Measurements from ENCODE around the gene SPTLC1. TPM values are rescaled to one million over a fixed set of nuclear protein-coding genes. Genes with fewer than 3 reads are reported as not detected.

SPTLC1 gene
- total RNA-seq, 4 donors from 2014 or later: 50.0 to 57.8 (median 52.5) TPM

GRCh38 chr9:92001244-92001643, 114.0 kb downstream of the SPTLC1 start:
- intact Hi-C loops (cut with DNase I): no loop called here
- WGBS: 56% methylated on average over 5 of the region's 6 CpGs
- no peak overlapping the region for H3K4me3 ChIP-seq

GRCh38 chr9:91995000-91995655, 120.1 kb downstream of the SPTLC1 start:
- H3K4me1 ChIP-seq: no peaks in the 10 kb centered on the region
- H3K36me3 ChIP-seq: no peaks in the 10 kb centered on the region
- no peak for DNase-seq (ENCODE audit: extremely low spot score)
- intact Hi-C loops (cut with DNase I): no loop called here
- WGBS: 36% methylated on average over 8 of the region's 8 CpGs
- TF ChIP-seq EP300 (IDR thresholded peaks at IDR 0.05): no peak
- TF ChIP-seq POLR2A (IDR thresholded peaks at IDR 0.05; ENCODE audit: low read depth): no peak
- TF ChIP-seq, protein P1, sequence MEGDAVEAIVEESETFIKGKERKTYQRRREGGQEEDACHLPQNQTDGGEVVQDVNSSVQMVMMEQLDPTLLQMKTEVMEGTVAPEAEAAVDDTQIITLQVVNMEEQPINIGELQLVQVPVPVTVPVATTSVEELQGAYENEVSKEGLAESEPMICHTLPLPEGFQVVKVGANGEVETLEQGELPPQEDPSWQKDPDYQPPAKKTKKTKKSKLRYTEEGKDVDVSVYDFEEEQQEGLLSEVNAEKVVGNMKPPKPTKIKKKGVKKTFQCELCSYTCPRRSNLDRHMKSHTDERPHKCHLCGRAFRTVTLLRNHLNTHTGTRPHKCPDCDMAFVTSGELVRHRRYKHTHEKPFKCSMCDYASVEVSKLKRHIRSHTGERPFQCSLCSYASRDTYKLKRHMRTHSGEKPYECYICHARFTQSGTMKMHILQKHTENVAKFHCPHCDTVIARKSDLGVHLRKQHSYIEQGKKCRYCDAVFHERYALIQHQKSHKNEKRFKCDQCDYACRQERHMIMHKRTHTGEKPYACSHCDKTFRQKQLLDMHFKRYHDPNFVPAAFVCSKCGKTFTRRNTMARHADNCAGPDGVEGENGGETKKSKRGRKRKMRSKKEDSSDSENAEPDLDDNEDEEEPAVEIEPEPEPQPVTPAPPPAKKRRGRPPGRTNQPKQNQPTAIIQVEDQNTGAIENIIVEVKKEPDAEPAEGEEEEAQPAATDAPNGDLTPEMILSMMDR (IDR thresholded peaks at IDR 0.05): no peak
- no peak for TF ChIP-seq POLR2AphosphoS5 (IDR thresholded peaks at IDR 0.05)
- no peak overlapping the region for H3K27ac ChIP-seq (replicated peaks in 1 of 4)
- H3K4me3 ChIP-seq: no peak overlapping the region
- H3K27me3 ChIP-seq: peaks cover 0 to 20% (median 0%) of the 10 kb centered on the region in 4 donors
- no peaks in the 10 kb centered on the region for H3K9me3 ChIP-seq

More at GRCh38 chr9:92001244-92001643, 114.0 kb downstream of the SPTLC1 start:
- H3K27me3 ChIP-seq: no peaks in the 10 kb centered on the region
- H3K27ac ChIP-seq (replicated peaks in 1 of 4): no peak overlapping the region
- no peaks in the 10 kb centered on the region for H3K9me3 ChIP-seq
- TF ChIP-seq, protein P1 (IDR thresholded peaks at IDR 0.05): no peak
- TF ChIP-seq EP300 (IDR thresholded peaks at IDR 0.05) (no peak), POLR2AphosphoS5 (IDR thresholded peaks at IDR 0.05) (no peak), POLR2A (IDR thresholded peaks at IDR 0.05; ENCODE audit: low read depth) (no peak)
- H3K36me3 ChIP-seq: no peaks in the 10 kb centered on the region
- peak; percentile 70 for DNase-seq (ENCODE audit: extremely low spot score)
- no peaks in the 10 kb centered on the region for H3K4me1 ChIP-seq

DNA sequence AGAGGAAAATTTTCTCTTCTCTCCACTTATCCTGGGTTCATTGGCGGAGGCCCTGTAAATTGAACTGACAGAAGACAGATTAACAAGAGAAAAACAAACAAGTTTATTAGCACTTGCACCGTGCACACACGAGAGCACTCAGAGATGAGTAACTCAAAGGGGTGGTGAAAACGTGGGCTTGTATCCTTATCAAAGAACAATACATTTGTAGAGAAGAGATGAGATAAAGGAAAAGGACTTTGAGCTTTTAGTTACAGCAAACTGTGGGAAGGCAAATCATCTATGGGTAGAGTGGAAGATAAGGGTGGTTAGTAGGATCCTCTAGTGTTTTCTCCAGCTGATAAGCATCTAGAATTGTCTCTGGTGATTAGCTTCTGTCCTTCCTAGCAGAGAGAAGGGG, 120.8 kb downstream of the SPTLC1 start:
- WGBS: 43% methylated on average over 4 of the region's 4 CpGs
- Histone ChIP-seq H3K27me3 (peaks cover 0 to 20% (median 0%) of the 10 kb centered on the region in 4 donors), H3K4me3 (no peak overlapping the region), H3K27ac (replicated peaks in 1 of 4) (no peak overlapping the region), H3K9me3 (no peaks in the 10 kb centered on the region), H3K4me1 (no peaks in the 10 kb centered on the region), H3K36me3 (no peaks in the 10 kb centered on the region)
- TF ChIP-seq, protein P1 (IDR thresholded peaks at IDR 0.05): no peak
- TF ChIP-seq POLR2AphosphoS5 (IDR thresholded peaks at IDR 0.05) (no peak), EP300 (IDR thresholded peaks at IDR 0.05) (no peak), POLR2A (IDR thresholded peaks at IDR 0.05; ENCODE audit: low read depth) (no peak)
- intact Hi-C loops (cut with DNase I): no loop called here
- no peak for DNase-seq (ENCODE audit: extremely low spot score)

DNA sequence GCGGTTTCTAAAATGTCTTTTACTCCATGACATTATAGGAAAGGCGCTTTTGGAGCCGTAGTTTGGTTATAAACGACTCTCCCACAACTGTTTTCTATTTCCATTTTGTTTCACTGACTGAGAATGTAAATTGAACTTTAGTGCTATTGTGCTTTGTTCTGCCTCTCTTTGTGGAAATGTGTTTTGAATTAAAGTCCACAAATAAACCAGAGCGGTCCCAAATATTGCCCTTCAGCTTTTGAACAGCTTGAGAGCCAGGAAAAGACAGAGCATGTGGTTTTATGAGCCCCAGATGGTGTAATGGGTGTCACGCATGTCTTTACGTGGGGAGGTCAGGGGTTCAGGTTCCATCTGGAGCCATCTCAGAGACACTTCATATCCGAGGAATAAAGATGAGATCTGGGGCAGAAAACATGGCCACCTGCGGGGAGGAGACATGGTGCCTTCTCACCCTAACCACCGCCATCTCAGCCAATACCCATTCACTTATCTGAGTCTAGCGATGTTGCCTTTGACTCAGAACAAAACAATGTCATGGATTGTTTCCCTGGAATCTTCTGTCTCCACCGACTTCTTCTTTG, 122.7 kb downstream of the SPTLC1 start:
- Histone ChIP-seq H3K27ac (replicated peaks in 1 of 4) (no peak overlapping the region), H3K9me3 (no peaks in the 10 kb centered on the region), H3K4me1 (no peaks in the 10 kb centered on the region), H3K36me3 (no peaks in the 10 kb centered on the region), H3K27me3 (peaks cover 0 to 20% (median 0%) of the 10 kb centered on the region in 4 donors), H3K4me3 (no peak overlapping the region)
- TF ChIP-seq, protein P1 (IDR thresholded peaks at IDR 0.05): no peak
- no peak for TF ChIP-seq EP300 (IDR thresholded peaks at IDR 0.05)
- no peak for TF ChIP-seq POLR2AphosphoS5 (IDR thresholded peaks at IDR 0.05)
- TF ChIP-seq POLR2A (IDR thresholded peaks at IDR 0.05; ENCODE audit: low read depth): no peak
- 72% methylated on average over 12 of the region's 12 CpGs for WGBS
- intact Hi-C loops (cut with DNase I): no loop called here
- peak; percentile 66 for DNase-seq (ENCODE audit: extremely low spot score)
